HG03139 (cell line): Measurements from ENCODE around the gene CEP126.
A peak's percentile ranks its signal among the peaks of the same experiment; 100 is the strongest.

Experiments used
- ATAC-seq: cut with Tn5 transposase; IDR thresholded peaks from one replicate; pipeline ENCODE4 v1.9.1; 2021; ENCODE audit not compliant: unreplicated experiment

The CEP126 gene, protein sequence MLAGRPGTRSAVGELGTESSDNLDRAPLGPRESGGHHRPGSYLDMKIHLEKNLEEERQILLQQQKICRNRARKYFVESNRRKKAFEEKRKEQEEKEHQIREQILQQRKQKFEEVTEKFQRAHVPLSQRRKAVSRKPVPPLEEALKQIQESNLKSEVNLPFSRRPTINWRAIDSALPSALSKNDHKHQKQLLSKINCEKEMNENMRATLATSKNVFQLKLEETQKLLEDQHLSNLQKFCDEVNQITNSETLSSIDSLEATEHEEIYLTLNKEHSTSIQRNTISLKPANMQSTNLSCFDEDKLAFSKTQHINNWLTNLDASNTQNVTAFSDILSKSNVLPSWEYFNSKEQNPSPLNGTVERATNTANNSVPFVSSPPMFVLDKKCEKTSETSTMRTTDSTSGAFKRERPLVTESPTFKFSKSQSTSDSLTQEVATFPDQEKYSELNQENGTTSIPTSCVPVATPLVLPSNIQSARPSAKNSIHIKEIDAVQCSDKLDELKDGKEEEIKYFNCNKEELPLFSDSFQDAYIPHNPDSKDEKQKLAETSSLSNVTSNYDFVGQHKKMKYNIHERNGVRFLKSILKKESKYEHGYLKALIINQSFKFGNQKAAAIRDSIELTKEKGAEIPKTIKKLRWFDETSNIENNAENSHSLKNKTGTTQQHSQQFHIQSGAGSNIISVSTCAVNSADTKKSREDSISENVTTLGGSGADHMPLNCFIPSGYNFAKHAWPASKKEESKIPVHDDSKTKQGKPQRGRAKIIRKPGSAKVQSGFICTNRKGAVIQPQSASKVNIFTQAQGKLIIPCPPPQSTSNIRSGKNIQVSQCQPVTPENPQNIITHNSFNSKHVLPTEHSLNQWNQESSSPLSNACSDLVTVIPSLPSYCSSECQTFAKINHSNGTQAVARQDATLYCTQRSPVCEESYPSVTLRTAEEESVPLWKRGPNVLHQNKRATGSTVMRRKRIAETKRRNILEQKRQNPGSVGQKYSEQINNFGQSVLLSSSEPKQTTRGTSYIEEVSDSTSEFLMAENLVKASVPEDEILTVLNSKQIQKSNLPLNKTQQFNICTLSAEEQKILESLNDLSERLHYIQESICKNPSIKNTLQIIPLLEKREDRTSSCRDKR

DNA sequence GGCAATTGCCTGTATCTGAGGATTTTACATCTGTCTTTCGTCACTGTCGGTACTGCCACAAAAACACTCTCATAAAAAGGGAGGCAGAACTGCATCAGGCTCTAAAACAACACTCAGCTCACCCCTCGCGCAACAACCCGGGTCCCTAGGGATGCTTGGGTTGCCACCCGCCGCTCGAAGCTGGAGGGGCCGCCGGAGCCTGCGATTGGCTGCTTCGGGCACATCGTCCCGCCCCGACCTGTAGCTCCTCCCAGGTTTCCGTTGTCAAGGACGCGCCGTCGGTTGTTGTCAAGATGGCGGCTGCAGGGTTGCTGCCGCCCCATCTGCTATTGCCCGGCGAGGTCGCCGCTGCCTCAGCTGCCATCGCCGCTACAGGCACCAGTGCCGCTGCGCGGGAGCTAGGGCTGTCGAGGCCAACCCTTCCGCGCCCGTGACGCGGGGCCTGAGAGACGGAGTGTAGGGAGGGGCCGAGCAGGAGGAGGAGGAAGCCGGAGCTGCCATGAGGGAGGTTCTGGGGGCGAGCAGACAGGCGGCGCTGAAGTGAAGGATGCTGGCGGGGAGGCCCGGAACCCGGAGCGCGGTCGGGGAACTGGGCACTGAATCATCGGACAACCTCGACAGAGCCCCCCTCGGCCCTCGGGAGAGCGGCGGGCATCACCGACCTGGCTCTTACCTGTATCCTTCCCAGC lies at the start of gene CEP126:
TSS of gene CEP126 (plus strand) at position 273 of the 689 bp plus-strand sequence. CDS start at position 548, 275 bp downstream.
- peak; percentile 100 for ATAC-seq

DNA sequence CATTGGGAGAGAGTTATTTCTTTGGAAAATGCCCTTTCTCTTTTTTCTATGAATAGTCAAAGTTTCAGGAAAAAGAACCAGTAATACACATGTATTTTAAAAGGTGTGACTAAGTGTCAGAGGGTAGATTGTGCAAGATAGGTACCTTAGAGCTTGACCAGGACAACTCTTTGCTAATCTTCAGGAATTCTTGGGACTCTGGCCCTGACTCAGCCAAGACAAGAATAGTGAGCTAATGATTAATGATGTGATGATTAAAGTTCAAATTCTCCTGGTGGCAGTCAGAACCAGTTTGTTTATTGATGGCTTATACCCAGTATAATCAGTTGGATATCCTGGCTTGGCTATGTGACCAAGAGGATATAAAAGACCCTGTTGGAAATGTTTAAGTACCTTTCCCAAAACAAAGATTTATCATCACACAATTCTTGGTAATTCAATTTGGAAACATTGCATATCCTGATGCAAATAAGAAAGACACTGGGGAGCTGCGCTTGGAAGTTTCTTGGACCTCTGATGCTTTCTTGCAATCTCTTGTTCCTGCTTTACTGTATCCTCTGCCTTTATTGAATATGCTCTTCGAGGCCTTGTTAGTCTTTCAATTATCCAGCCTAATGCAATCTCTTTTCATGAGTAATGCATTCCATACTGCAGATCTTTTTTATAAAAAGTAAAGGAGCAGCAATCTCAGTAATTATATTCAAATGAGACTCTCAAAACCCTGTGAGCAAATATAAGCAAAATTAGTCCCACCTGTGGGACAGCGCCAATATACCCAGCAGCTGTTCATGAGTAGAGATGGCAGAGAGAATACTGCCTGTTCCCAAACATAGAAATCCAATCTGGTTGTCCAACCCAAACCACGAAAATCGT lies 48.0 kb upstream of the CEP126 start:
- ATAC-seq, result no peak

DNA sequence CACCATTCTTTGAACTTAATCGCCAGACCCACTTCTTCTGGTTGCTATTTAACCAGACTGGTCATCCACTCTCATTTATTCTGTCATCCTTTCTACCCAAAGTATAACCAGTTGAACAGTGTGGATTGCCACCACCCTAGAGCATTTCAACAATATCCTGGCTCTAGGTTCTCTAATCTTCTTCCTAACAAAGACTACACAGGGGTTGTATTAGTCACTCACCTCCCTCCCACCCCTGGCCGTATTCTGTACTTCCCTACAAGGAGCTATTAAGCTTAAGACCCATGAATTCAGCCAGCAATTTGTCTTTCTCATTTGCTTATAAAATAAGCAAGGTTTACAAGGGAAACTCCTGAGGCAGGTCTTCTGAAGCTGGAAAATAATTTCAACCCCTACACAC lies 46.9 kb upstream of the CEP126 start:
- ATAC-seq, result no peak

DNA sequence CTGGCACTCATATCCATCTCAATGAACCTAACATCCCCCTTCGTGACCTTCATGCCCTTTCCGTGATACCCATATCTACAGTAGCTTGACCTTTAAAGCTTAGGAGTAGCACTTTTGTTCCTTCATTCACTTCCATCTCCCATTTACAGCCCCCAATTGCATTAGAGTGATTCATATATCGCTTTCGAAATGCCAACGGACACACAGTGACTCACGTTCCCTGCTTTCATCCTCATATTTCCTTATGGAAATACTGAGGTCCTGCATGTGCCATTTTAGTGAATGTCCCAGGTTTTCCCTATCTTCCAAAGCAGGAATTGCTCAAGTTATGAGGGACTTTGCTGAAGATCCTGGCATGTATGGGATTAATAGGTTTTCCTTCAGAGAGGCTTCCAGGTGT lies 44.3 kb upstream of the CEP126 start:
- no peak for ATAC-seq

DNA sequence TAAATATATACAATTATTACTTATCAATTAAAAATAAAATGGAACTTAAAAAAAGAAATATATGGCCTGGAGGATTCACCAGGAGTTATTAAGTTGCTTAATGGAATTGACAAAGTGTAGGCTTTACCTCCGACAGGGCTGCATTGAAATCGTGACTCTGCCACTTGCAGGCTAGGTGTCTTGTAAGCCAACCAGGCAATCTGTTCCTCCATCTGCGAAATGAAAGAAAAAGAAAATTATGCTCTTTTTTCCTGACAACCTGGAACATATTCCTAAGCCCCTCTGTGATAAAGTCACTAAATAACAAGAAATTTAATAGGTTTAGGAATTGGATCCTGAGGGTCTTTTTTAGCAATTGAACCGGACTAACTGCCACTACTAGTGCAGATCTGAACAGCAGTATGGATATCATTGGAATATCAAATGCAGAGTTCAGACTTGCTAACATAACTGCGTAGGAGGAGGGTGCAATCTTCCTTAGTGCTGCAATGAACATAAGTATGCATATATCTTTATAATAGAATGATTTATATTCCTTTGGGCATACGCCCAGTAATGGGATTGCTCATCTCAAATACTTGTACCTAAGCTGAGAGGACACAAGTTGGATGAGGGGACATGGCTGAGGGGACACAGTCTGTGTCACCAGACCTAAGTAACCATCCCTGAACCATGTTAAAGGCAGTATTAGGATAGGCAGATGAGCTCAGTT lies 42.5 kb upstream of the CEP126 start:
- ATAC-seq, result no peak

DNA sequence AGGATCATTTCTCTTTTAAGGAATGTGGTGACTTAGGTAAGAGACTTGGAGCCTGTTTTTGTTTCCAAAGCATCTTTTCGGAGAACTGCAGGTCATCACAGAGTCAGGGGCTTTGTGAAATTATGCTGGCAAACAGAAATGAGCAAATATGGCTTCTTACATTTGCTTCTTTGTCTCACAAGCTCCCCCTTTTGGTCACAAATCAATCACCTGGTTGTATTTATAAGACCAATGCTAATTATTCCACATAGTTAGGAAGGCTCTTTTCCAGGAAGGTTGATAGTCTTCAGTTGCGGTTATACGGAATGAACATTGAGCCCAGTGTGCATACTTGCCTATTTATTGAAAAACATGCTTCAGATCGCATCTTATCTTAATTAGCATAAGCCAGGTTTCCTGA lies 34.6 kb upstream of the CEP126 start:
- no peak for ATAC-seq

DNA sequence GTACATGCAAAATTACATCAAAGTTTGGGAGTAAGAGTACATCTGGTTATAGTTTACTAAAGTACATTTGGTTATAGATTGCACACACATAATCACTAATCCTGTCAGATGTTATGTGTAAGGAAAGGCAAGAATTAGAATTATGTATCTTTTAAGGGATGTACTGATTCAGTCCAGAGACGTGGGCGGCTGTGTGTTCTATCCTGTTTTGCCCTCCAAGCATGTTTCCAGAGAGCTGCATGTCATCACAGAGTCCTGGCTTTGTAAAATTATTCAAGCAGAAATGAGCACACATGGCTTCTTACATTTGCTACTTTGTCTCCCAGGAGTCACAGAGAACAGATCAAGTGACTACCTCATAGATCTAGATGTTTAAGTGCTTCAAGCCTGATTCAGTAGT lies 33.2 kb upstream of the CEP126 start:
- ATAC-seq, result no peak

DNA sequence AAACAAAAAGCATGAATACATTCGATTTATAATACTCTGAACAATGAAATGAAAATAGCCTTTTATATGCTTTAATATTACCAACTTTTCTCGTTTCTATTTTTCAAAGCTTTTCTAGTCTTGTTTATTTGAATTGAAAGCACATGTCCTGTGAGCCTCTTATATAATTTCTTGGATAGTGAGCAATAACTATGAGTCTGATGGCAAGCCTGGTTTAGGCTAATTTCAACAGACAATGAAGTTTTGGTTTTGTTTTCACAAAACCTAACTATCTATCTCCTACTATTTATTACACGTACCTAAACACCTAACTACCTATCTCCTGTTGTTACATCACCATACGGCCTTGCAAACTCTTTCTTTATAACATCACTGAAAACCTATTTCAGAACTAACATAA lies 29.2 kb upstream of the CEP126 start:
- ATAC-seq, result no peak

DNA sequence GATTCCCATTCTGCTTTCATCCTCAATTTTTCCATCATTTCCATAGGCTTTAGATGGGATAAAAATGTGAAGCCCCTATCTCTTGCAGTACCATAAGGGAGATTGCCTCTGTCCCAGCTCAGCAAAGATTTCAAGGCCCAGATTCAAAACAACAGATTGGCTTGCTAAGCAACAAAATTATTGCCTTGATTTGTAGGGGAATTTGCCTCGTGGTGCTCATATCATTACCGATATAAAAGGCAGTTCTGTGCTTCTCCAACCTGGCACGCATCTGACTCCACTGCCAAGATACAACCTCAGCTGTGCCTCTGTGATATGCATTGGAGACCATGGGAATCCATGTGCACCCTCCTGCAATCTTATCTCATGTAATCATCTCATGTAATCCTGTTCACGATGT lies 25.0 kb upstream of the CEP126 start:
- ATAC-seq, result no peak

DNA sequence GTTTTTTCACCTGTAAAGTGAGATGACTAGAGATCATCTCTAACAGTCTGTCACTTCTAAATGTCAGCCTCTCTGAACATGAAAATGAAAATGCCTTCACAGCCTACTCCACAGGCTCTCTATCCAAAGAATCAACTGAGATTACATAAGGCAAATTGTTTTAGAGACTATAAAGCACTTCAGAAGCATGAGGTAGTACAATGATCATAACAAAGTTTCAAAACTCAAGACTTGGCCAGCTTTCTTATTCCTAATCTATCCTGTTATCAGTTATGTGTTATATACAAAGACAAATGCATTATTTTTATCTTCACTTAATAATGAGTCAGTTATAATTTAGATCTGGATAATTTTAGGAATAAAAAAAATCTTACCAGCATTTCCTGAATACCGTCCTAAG lies 20.3 kb upstream of the CEP126 start:
- no peak for ATAC-seq

DNA sequence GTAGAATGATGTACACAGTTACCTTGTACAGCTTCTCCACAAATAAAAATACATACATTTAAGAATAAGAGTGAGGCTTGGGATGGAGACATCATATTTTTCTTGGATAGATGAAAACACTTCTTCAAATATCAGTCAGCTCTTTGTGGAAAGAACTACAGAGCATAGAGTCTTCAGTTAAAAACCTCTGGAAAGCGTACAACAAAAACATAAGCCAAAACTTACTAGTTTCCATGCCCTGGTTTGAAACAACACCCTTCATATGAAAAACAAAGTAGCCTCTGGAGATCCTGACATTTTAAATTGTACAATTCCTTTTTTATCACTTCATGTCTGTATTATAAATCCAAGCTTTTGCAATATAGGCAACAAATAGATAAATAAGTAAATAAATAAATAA lies 7.0 kb upstream of the CEP126 start:
- no peak for ATAC-seq

DNA sequence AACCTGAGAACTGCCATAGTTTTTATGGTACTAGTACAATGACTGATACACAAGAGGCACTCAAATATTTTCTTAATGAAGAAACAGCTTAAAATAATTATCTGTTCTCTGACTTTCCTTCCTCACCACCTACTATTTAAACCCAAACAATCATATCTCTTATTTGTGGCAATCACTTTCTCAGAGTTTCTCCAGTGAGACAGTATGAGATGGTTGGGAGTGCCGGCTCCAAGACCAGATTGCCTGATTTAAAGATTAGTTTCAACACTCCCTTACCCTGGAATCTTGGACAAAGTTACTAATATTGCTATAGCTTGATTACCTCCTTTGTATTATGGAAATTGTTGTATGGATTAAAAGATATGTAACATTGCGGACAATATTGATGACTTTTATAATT lies 5.7 kb upstream of the CEP126 start:
- ATAC-seq, result no peak

DNA sequence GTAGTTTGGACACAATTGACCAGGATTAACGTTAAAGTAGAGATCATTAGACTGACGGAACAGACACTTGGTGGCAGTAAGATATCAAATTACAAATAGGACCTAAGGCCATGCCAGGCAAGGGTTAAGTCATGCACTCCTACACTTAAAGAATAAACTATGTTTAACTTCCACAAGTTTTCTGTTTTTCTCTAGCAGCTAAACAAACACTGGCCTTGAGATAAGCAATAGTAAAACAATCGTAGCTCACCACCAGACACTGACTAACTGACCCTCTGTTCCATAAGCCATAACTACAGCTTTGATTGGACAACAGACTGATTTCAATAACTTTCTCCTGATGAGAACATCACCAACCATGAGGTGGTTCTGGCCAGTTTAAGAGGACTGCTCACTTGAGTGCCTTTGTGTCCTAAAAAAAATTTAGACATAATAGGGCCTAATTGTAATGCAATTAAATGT lies 2.0 kb upstream of the CEP126 start:
- no peak for ATAC-seq

DNA sequence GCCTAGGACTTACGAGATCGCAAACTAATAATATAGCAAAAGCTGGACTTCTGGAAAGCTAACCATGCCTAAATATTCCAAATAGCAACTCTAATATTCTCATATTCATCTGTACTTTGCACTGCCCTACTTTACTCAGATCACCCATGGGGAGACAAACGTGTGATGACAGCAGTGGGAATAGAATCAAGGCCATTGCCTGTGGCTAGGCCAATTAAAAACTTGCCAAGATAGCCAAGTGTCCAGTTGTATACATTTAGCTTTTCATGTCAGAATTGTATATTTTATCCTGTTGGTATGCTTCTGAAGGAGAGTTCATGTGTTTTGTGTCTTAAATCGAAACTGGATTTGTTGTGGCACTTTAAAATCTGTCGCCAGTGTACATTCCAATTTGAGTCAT lies 1.2 kb upstream of the CEP126 start:
- no peak for ATAC-seq

DNA sequence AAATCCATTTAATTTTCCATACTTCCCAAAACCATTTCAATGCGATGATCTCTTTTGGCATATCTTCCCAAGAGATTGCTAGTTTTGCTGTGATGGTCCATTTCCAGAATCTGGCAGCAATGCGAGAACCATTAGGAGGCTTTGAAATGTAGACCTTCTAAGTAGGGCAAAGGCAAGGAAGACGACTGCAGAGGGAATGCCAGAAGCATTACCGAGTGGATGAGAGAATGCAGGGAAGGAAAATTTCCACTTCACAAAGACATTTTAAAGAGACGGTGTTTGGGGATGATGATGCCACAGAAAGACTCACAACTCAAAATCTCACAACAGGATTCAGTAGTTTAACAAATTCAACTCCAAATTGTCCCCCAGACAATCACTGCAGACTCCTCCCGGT lies 471 bp upstream of the CEP126 start:
- no peak for ATAC-seq

DNA sequence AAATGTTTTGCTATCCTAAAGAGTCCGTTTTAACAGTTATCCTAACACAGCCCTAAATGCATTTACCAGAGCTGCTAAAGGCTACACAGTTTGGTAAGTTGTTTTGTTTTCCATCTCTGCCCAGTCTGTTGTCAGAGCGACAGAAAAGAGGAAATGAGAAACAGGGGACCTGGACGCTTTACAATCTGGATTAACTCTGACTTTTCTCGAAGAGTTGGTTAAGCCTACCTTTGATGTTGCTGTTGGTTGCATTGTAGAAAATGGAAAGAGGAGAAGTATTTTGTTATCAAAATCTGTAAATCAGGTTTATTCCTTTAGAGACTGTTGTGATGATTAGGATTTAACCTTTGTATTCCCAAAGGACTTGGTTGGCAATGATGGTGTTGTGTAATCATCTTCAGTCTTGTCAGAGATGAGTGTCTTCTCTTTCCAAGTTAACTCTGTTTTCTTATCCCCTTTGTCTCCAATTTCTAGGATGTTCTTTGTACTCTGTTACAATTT lies 1.0 kb downstream of the CEP126 start:
- peak; percentile 35 for ATAC-seq

DNA sequence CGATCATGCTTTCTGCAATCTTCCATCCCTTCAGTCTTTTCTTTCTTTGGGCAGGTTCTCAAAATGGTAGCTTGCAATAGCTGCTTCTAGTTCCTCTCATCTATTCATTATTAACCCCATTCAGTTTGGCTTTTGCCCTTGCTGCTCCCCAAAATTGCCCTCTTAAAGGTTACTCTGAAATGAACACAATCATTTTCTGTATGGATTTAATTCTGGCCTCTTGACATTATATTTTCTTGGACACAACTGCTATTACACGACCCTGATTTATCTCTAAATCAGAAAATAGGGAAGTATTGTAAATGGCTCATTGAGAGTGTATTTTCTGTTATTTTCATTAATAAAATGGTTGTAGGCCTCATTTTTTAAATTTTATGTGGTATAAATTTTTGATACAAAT lies 1.6 kb downstream of the CEP126 start, which contains the start of gene ANGPTL5:
TSS of gene ANGPTL5 (minus strand) at position 101 of the 400 bp plus-strand sequence. CDS start 8,613 bp downstream, outside the sequence.
- ATAC-seq, result no peak

DNA sequence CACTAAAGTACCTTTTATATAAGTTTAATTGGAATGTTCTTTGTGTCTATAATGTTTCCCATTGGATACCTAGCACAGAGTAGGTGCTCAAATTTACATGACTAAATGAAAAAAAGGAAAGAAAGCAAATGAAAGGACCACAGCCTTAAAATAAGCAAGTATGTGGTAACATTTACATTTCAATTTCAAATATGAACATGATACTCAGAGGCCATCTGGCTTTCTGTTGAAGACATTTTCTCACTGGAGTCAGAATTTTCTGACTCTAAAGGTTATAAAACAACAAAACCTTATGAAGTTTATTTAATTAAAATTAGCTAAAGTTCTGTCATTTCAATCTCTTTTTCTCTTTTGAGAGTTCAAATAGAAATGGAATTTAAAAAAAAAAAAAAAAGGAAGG lies 2.4 kb downstream of the CEP126 start:
- no peak for ATAC-seq

DNA sequence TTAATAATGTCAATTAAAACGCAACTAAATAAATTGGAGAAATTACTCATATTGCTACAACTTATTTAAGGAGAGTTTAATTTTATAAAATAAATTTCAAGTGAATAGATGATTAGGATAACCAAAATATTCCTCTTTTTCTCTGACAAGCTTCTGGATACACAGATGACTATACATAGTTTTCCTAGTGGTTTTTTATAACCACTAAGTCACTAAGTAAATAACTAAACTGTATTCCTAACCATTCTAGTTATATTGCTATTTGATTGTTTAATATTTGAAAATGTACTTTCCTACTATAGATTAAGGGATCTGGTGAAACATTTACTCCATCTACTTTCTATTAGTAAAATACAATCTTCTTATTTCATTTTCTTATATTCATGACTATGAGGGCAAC lies 6.2 kb downstream of the CEP126 start:
- ATAC-seq, result no peak
